ENCODE data around the gene CALY.

CALY gene

DNA sequence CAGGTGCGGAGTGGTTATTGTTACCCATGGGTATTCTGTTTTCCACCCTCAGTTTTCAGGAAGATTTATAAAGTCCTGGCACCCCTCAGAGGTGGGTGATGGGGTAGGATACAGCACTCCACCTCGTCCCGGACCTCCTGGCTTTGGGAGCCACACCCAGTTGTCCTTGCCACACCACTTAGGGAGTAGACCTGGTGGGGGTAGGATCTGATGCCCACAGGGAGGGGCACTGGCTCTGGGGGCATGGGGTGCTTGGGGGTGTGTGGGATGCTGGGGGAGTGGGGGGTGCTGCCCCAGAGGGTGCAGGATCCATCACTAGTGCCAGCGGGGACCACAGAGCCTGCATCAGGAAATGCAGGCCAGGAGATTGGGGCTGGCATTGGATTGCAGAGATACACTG, 23.5 kb downstream of the CALY start:
- TF ChIP-seq EZH2phosphoT487 (IDR thresholded peaks at IDR 0.05; ENCODE audit: borderline replicate concordance), result no peak
- TF ChIP-seq, protein P1, sequence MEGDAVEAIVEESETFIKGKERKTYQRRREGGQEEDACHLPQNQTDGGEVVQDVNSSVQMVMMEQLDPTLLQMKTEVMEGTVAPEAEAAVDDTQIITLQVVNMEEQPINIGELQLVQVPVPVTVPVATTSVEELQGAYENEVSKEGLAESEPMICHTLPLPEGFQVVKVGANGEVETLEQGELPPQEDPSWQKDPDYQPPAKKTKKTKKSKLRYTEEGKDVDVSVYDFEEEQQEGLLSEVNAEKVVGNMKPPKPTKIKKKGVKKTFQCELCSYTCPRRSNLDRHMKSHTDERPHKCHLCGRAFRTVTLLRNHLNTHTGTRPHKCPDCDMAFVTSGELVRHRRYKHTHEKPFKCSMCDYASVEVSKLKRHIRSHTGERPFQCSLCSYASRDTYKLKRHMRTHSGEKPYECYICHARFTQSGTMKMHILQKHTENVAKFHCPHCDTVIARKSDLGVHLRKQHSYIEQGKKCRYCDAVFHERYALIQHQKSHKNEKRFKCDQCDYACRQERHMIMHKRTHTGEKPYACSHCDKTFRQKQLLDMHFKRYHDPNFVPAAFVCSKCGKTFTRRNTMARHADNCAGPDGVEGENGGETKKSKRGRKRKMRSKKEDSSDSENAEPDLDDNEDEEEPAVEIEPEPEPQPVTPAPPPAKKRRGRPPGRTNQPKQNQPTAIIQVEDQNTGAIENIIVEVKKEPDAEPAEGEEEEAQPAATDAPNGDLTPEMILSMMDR (conservative IDR thresholded peaks at IDR 0.05; ENCODE audit: low read length), result no peak
- H3K4me1 ChIP-seq (ENCODE audit: insufficient read depth, low read length, poor library complexity, severe bottlenecking), result peaks cover 7% of the 10 kb centered on the region
- no peak overlapping the region for H3K9ac ChIP-seq (ENCODE audit: low read depth, low read length, poor library complexity, severe bottlenecking)
- no peak overlapping the region for H3K4me3 ChIP-seq (ENCODE audit: low read length, poor library complexity, severe bottlenecking)
- H2AFZ ChIP-seq (ENCODE audit: low read length), result no peak overlapping the region
- H4K20me1 ChIP-seq (ENCODE audit: insufficient read depth, low read length, poor library complexity, severe bottlenecking), result peaks cover 5% of the 10 kb centered on the region
- H3K9me3 ChIP-seq (ENCODE audit: insufficient read depth, low read depth, low read length), result no peaks in the 10 kb centered on the region
- no peaks in the 10 kb centered on the region; the same call in 1 of the 2 replicates for H3F3A ChIP-seq (ENCODE audit: low read depth)
- peaks cover 11% of the 10 kb centered on the region for H3K79me2 ChIP-seq (ENCODE audit: insufficient read depth, low read length)
- no peaks in the 10 kb centered on the region for H3K36me3 ChIP-seq (ENCODE audit: insufficient read depth, low read length)
- no peaks in the 10 kb centered on the region for H3K9me2 ChIP-seq (replicated peaks; ENCODE audit: low read depth, low read length)
- no peak overlapping the region for H3K4me2 ChIP-seq (ENCODE audit: low read depth, low read length, poor library complexity, severe bottlenecking)
- H3K27me3 ChIP-seq (ENCODE audit: insufficient read depth, low read length, poor library complexity, severe bottlenecking), result no peaks in the 10 kb centered on the region

DNA sequence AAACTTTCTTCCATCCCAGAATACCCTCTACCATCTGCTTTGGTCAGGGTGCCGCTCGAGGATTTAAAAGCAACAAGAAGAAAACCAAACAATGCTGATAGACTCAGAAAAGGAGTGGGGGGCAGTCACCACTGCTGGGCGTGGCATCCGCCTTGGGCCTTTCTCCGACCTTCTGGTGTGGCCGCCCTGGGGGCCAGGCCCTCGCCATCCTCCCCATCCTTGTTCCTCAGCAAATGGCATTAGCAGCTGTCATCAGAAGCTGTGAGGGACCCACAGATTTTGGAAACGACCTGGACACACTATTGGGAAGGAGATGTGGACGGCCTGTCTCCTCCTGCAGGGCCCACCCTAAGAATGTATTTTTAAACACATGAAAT, 23.9 kb downstream of the CALY start:
- TF ChIP-seq, protein P1 (conservative IDR thresholded peaks at IDR 0.05; ENCODE audit: low read length), result no peak
- no peak for TF ChIP-seq EZH2phosphoT487 (IDR thresholded peaks at IDR 0.05; ENCODE audit: borderline replicate concordance)
- Histone ChIP-seq H4K20me1 (ENCODE audit: insufficient read depth, low read length, poor library complexity, severe bottlenecking) (peaks cover 5% of the 10 kb centered on the region), H2AFZ (ENCODE audit: low read length) (no peak overlapping the region), H3K9me2 (replicated peaks; ENCODE audit: low read depth, low read length) (no peaks in the 10 kb centered on the region), H3F3A (ENCODE audit: low read depth) (no peaks in the 10 kb centered on the region; the same call in 1 of the 2 replicates), H3K4me2 (ENCODE audit: low read depth, low read length, poor library complexity, severe bottlenecking) (no peak overlapping the region), H3K79me2 (ENCODE audit: insufficient read depth, low read length) (peaks cover 16% of the 10 kb centered on the region), H3K4me3 (ENCODE audit: low read length, poor library complexity, severe bottlenecking) (no peak overlapping the region), H3K36me3 (ENCODE audit: insufficient read depth, low read length) (no peaks in the 10 kb centered on the region), H3K9me3 (ENCODE audit: insufficient read depth, low read depth, low read length) (no peaks in the 10 kb centered on the region), H3K9ac (ENCODE audit: low read depth, low read length, poor library complexity, severe bottlenecking) (no peak overlapping the region), H3K27me3 (ENCODE audit: insufficient read depth, low read length, poor library complexity, severe bottlenecking) (no peaks in the 10 kb centered on the region), H3K4me1 (ENCODE audit: insufficient read depth, low read length, poor library complexity, severe bottlenecking) (peaks cover 7% of the 10 kb centered on the region)

DNA sequence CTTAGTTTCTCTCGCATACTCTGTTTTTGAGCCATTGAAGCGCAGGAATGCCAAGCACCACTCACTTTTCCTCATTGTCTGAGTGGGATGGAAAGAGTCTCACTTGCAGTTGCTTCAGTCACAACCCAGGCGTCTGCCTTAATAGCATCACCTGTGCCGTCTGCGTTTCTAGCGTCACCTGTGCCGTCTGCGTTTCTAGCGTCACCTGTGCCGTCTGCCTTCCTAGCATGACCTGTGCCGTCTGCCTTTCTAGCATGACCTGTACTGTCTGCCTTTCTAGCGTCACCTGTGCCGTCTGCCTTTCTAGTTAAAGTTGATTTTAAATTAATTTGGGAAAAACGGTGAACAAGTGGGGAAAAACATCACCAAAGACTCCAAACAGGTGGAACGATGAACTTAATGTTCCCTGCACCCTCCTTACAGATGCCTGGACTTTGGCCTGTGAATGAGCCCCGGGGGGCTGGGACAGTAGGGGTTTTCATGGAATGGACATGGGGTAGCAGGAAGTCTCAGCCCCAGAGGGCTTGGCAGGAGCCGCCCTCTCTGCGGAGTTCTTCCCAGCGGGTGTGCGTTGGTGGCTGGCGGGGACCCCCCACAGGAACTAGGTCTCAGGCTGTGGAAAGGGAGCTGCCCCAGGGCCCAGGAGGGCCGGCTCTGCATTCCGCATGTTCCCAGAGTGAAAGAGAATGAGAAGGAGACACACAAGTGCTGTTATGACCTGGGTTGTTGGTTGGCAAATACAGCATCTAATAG, 24.5 kb downstream of the CALY start:
- Histone ChIP-seq H3K9ac (ENCODE audit: low read depth, low read length, poor library complexity, severe bottlenecking) (no peak overlapping the region), H3K9me2 (replicated peaks; ENCODE audit: low read depth, low read length) (no peaks in the 10 kb centered on the region), H3K36me3 (ENCODE audit: insufficient read depth, low read length) (no peaks in the 10 kb centered on the region), H3K4me1 (ENCODE audit: insufficient read depth, low read length, poor library complexity, severe bottlenecking) (peaks cover 12% of the 10 kb centered on the region), H3F3A (ENCODE audit: low read depth) (no peaks in the 10 kb centered on the region; the same call in 1 of the 2 replicates), H3K4me2 (ENCODE audit: low read depth, low read length, poor library complexity, severe bottlenecking) (no peak overlapping the region), H3K27me3 (ENCODE audit: insufficient read depth, low read length, poor library complexity, severe bottlenecking) (no peaks in the 10 kb centered on the region), H2AFZ (ENCODE audit: low read length) (no peak overlapping the region), H3K79me2 (ENCODE audit: insufficient read depth, low read length) (peaks cover 20% of the 10 kb centered on the region), H3K9me3 (ENCODE audit: insufficient read depth, low read depth, low read length) (no peaks in the 10 kb centered on the region), H3K4me3 (ENCODE audit: low read length, poor library complexity, severe bottlenecking) (no peak overlapping the region), H4K20me1 (ENCODE audit: insufficient read depth, low read length, poor library complexity, severe bottlenecking) (peaks cover 9% of the 10 kb centered on the region)
- no peak for TF ChIP-seq EZH2phosphoT487 (IDR thresholded peaks at IDR 0.05; ENCODE audit: borderline replicate concordance)
- TF ChIP-seq, protein P1 (conservative IDR thresholded peaks at IDR 0.05; ENCODE audit: low read length), result no peak

Measured in Loucy (cell line).